Measurements from ENCODE around the gene CUL9. TPM values are rescaled to one million over a fixed set of nuclear protein-coding genes. Genes with fewer than 3 reads are reported as not detected.

The CUL9 gene
- total RNA-seq, 1 donor from 2014 or later = 14.1 TPM

DNA sequence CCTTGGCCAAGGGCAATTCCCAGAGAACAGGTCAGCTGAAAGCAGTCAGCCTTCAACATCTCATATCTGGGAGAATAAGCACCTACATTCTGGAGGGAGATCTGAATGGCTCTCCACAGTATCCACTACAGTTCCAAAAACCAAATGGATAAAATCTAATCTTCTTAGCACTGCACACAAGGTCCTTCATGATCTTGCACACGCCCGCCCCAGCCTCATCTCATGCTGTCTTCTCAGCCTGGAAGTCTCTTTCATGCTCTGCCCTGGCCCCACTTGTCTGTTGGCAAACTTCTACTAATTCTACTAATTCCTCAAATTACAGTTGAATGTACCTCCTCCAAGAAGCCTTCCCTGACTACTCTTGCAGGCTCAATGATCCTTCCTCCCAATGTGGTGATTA lies 59.5 kb downstream of the CUL9 start:
- Histone ChIP-seq H3K27ac (no peak overlapping the region), H3K36me3 (no peaks in the 10 kb centered on the region), H3K27me3 (peaks cover 98% of the 10 kb centered on the region), H2AFZ (replicated peaks) (no peak overlapping the region), H3K4me1 (peaks cover 4% of the 10 kb centered on the region), H3F3A (ENCODE audit: low read depth) (peaks cover 7% of the 10 kb centered on the region), H3K79me2 (ENCODE audit: low read depth) (no peaks in the 10 kb centered on the region), H3K4me2 (no peak overlapping the region), H3K9me3 (ENCODE audit: low read depth) (no peaks in the 10 kb centered on the region), H4K20me1 (ENCODE audit: low read depth) (no peaks in the 10 kb centered on the region), H3K4me3 (no peak overlapping the region), H3K9ac (no peak overlapping the region)
- peaks cover 5% of the 10 kb centered on the region for H3K4me1 Mint-ChIP-seq
- no peak for TF ChIP-seq EZH2 (IDR thresholded peaks at IDR 0.05)
- no peak for TF ChIP-seq EZH2phosphoT487 (IDR thresholded peaks at IDR 0.05)
- TF ChIP-seq, protein P1, sequence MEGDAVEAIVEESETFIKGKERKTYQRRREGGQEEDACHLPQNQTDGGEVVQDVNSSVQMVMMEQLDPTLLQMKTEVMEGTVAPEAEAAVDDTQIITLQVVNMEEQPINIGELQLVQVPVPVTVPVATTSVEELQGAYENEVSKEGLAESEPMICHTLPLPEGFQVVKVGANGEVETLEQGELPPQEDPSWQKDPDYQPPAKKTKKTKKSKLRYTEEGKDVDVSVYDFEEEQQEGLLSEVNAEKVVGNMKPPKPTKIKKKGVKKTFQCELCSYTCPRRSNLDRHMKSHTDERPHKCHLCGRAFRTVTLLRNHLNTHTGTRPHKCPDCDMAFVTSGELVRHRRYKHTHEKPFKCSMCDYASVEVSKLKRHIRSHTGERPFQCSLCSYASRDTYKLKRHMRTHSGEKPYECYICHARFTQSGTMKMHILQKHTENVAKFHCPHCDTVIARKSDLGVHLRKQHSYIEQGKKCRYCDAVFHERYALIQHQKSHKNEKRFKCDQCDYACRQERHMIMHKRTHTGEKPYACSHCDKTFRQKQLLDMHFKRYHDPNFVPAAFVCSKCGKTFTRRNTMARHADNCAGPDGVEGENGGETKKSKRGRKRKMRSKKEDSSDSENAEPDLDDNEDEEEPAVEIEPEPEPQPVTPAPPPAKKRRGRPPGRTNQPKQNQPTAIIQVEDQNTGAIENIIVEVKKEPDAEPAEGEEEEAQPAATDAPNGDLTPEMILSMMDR (IDR thresholded peaks at IDR 0.05) = no peak
- H3K36me3 Mint-ChIP-seq = no peaks in the 10 kb centered on the region
- H3K27me3 Mint-ChIP-seq (ENCODE audit: insufficient read depth, low read depth) = peaks cover 37% of the 10 kb centered on the region
- peaks cover 9% of the 10 kb centered on the region for H3K9me3 Mint-ChIP-seq
- no peak for DNase-seq (ENCODE audit: low spot score)
- H3K27ac Mint-ChIP-seq = no peak overlapping the region
- peak overlapping the region; percentile 12 for H3K4me3 Mint-ChIP-seq

DNA sequence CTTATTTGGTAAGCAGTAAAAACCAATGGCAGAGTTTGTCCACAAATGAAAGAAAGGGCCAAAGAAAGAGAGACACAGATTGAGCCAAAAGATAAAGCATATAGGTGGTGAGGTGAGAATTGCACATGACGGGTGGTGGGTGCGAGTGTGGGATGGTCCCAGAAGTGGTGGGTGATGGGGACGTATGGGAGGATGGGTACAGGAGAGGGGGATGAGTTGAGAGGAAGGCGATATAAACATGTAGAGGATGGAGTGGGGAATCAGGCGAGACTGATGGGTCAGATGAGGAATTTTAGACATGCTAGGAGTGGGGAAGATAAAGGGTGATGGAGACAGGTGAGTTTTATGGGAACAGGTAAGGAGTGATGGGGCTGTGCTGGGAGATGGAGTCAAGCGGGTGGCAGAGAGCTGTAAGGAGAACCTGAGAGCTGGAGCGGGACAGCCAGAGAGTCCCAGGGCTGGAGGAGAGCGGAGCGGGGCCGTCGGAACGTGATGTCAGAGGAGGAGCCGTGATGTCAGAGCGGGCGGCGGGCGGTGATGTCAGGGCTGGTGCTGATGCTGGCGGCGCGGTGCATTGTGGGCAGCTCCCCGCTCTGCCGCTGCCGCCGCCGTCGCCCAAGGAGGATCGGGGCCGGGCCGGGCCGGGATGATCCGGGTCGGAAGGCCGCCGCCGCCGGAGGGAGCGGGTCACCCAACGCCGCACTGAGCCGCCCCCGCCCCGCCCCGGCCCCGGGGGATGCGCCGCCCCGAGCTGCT lies 61.1 kb downstream of the CUL9 start, which contains the start of gene TTBK1:
TSS of gene TTBK1 (plus strand) at position 574 of the 756 bp plus-strand sequence. CDS start 3,180 bp downstream, outside the sequence.
- Histone ChIP-seq H3K27ac (no peak within 1 kb of the TSS), H3K79me2 (ENCODE audit: low read depth) (no peaks in the 10 kb centered on the region), H3K9me3 (ENCODE audit: low read depth) (no peaks in the 10 kb centered on the region), H3F3A (ENCODE audit: low read depth) (peaks cover 16% of the 10 kb centered on the region), H4K20me1 (ENCODE audit: low read depth) (no peaks in the 10 kb centered on the region), H2AFZ (replicated peaks) (no peak within 1 kb of the TSS), H3K4me1 (peaks cover 11% of the 10 kb centered on the region), H3K4me3 (peak within 1 kb of the TSS; percentile 40), H3K4me2 (peak within 1 kb of the TSS; percentile 69), H3K36me3 (no peaks in the 10 kb centered on the region), H3K9ac (no peak within 1 kb of the TSS), H3K27me3 (peaks cover 87% of the 10 kb centered on the region)
- Mint-ChIP-seq H3K36me3 (no peaks in the 10 kb centered on the region), H3K4me1 (peaks cover 18% of the 10 kb centered on the region), H3K27me3 (ENCODE audit: insufficient read depth, low read depth) (peaks cover 38% of the 10 kb centered on the region), H3K4me3 (no peak within 1 kb of the TSS), H3K9me3 (peaks cover 9% of the 10 kb centered on the region), H3K27ac (no peak within 1 kb of the TSS)
- DNase-seq (ENCODE audit: low spot score) = peak; percentile 65
- TF ChIP-seq EZH2phosphoT487 (IDR thresholded peaks at IDR 0.05) (peak; percentile 31), EZH2 (IDR thresholded peaks at IDR 0.05) (no peak)

DNA sequence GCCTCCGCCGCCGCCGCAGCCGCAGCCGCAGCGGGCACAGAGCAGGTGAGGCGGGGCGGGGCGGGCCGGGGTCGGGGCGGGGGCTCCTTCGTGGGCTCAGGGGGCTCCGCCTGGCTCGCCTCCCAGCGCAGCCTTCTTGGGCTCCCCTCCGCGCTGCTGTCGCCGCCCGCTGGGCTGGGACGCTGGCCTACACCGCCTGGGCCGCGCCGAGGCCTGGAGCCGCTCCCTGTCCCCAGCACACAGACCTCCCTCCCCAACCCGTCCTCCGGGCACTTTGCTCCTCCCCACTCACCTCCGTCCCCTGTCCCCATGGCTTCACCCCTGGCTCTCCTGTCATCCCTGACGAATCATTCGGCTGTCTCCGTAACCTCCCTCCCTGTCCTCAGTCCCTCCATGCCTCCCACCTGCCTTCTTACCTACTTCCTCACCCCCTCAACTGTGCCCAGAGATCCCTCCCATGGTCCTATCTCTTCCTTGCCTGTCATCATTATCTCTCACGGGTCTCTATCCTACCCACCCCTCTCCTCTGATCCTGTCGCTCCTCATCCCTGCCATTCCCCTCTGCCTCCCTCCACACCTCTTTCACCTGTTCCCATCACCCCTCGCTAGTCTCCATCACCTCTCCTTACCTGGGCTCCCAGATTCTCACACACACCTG lies 61.8 kb downstream of the CUL9 start:
- Histone ChIP-seq H3K79me2 (ENCODE audit: low read depth) (no peaks in the 10 kb centered on the region), H3K4me1 (peaks cover 12% of the 10 kb centered on the region), H4K20me1 (ENCODE audit: low read depth) (no peaks in the 10 kb centered on the region), H3F3A (ENCODE audit: low read depth) (peaks cover 16% of the 10 kb centered on the region), H2AFZ (replicated peaks) (no peak overlapping the region), H3K9me3 (ENCODE audit: low read depth) (no peaks in the 10 kb centered on the region), H3K27me3 (peaks cover 85% of the 10 kb centered on the region), H3K4me3 (peak overlapping the region; percentile 40), H3K36me3 (no peaks in the 10 kb centered on the region), H3K4me2 (peak overlapping the region; percentile 69), H3K9ac (no peak overlapping the region), H3K27ac (no peak overlapping the region)
- H3K36me3 Mint-ChIP-seq = no peaks in the 10 kb centered on the region
- DNase-seq (ENCODE audit: low spot score) = no peak
- no peak overlapping the region for H3K4me3 Mint-ChIP-seq
- peaks cover 19% of the 10 kb centered on the region for H3K4me1 Mint-ChIP-seq
- H3K27ac Mint-ChIP-seq = no peak overlapping the region
- TF ChIP-seq EZH2 (IDR thresholded peaks at IDR 0.05) (peak; percentile 3), EZH2phosphoT487 (IDR thresholded peaks at IDR 0.05) (no peak)
- H3K9me3 Mint-ChIP-seq = peaks cover 9% of the 10 kb centered on the region
- H3K27me3 Mint-ChIP-seq (ENCODE audit: insufficient read depth, low read depth) = peaks cover 36% of the 10 kb centered on the region

DNA sequence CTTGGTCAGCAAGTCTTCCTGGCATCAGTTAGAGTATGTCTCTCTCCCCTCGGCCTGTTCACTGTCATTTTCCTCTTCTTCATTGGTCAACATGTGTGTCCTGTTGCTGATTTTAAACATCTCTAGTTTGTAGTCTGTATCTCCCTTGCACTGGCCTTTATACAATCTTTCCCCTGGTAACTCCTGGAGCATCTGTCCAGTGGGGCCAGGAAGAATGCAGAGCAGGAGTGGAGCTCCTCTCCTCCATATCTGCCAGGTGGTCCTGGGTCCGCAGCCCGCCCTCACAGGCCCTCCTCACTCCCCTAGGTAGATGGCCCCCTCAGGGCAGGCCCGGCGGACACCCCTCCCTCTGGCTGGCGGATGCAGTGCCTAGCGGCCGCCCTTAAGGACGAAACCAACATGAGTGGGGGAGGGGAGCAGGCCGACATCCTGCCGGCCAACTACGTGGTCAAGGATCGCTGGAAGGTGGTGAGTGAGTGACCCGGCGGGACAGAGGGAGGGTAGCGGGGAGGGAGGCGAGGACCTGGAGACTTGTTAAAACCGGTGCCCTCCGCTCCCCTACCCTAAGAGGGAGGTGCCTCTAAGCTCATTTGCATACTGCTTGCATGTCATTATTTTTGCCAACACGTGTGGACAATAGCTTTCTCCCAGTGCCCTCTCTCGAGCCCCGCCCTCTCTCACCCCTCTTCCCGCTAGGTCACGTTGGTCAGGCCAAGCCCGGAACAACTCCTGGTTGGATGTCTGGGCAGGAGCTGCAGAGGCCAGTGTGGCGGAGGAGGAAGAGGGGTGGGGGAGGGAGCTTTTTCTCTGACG lies 64.5 kb downstream of the CUL9 start:
- Histone ChIP-seq H3K36me3 (no peaks in the 10 kb centered on the region), H3K4me3 (peak overlapping the region; percentile 91), H3K9me3 (ENCODE audit: low read depth) (no peaks in the 10 kb centered on the region), H2AFZ (replicated peaks) (peak overlapping the region; percentile 71), H3K9ac (no peak overlapping the region), H3K4me1 (peaks cover 14% of the 10 kb centered on the region), H3K27ac (peak overlapping the region; percentile 25), H3F3A (ENCODE audit: low read depth) (peaks cover 16% of the 10 kb centered on the region), H4K20me1 (ENCODE audit: low read depth) (no peaks in the 10 kb centered on the region), H3K79me2 (ENCODE audit: low read depth) (no peaks in the 10 kb centered on the region), H3K4me2 (peak overlapping the region; percentile 97), H3K27me3 (peaks cover 58% of the 10 kb centered on the region)
- H3K36me3 Mint-ChIP-seq = no peaks in the 10 kb centered on the region
- H3K27me3 Mint-ChIP-seq (ENCODE audit: insufficient read depth, low read depth) = peaks cover 18% of the 10 kb centered on the region
- no peaks in the 10 kb centered on the region for H3K9me3 Mint-ChIP-seq
- H3K4me3 Mint-ChIP-seq = peak overlapping the region; percentile 89
- peak; percentile 92 for DNase-seq (ENCODE audit: low spot score)
- peak overlapping the region; percentile 7 for H3K27ac Mint-ChIP-seq
- peaks cover 29% of the 10 kb centered on the region for H3K4me1 Mint-ChIP-seq
- TF ChIP-seq EZH2phosphoT487 (IDR thresholded peaks at IDR 0.05) (no peak), EZH2 (IDR thresholded peaks at IDR 0.05) (no peak)
- TF ChIP-seq, protein P1 (IDR thresholded peaks at IDR 0.05) = no peak

Measured in neural progenitor cell (in vitro differentiated cells).